SH-SY5Y (cell line): ENCODE results near the gene CAPN15.

ENCODE experiments used
- GATA2 ChIP-seq: IDR thresholded peaks from 2 replicates; pipeline ENCODE4 v1.6.1; 2011; ENCODE audit warnings: mild to moderate bottlenecking, low read depth, low read length
- GATA3 ChIP-seq: IDR thresholded peaks from 2 replicates; pipeline ENCODE4 v1.6.1; 2011; ENCODE audit warnings: low read depth, mild to moderate bottlenecking, low read length, moderate library complexity

- TF ChIP-seq GATA3 (no peak), GATA2 (no peak)
Measured at GRCh38 chr16:603933-604332, 76.4 kb downstream of the CAPN15 start.
